Neural cell (in vitro differentiated cells): ENCODE measurements around the gene CDKN2AIPNL. TPM values are rescaled to one million over a fixed set of nuclear protein-coding genes. Genes with fewer than 3 reads are reported as not detected.

Experiments used
- H2AFZ ChIP-seq: fragments of 200-600, 300-800 bp; sonication (generic), shearing (Covaris generic); 2 replicates; pipeline ENCODE4 v1.6.0; 2014; ENCODE audit warnings: low read depth, mild to moderate bottlenecking, antibody characterized with exemption, low read length, moderate library complexity
- H3F3A ChIP-seq: fragments of 200-600 bp; shearing (Covaris generic); 2 replicates; pipeline ENCODE4 v1.6.1; 2016; ENCODE audit warnings: mild to moderate bottlenecking, moderate library complexity, mixed read lengths, antibody characterized with exemption, low read length; ENCODE audit not compliant: insufficient read depth, poor library complexity, severe bottlenecking
- H3K27ac ChIP-seq: fragments of 200-600, 300-800 bp; sonication (generic), shearing (Covaris generic); 2 replicates; pipeline ENCODE4 v1.5.1; 2014; ENCODE audit warnings: mild to moderate bottlenecking, low read length, moderate library complexity
- H3K27me3 ChIP-seq: fragments of 300-800, 200-600 bp; sonication (generic), shearing (Covaris generic); 2 replicates; pipeline ENCODE4 v1.6.0; 2014; ENCODE audit warnings: mild to moderate bottlenecking, low read depth, low read length, moderate library complexity; ENCODE audit not compliant: insufficient read depth
- H3K36me3 ChIP-seq: fragments of 300-800, 200-600 bp; sonication (generic), shearing (Covaris generic); 2 replicates; pipeline ENCODE4 v1.5.1; 2014; ENCODE audit warnings: mild to moderate bottlenecking, antibody characterized with exemption, low read length, moderate library complexity; ENCODE audit not compliant: insufficient read depth
- H3K4me2 ChIP-seq: fragments of 300-800, 200-600 bp; sonication (generic), shearing (Covaris generic); 2 replicates; pipeline ENCODE4 v1.6.0; 2014; ENCODE audit warnings: mild to moderate bottlenecking, low read length
- H3K4me3 ChIP-seq: fragments of 300-800, 200-600 bp; sonication (generic), shearing (Covaris generic); 2 replicates; pipeline ENCODE4 v1.5.1; 2014; ENCODE audit warnings: mild to moderate bottlenecking, low read length, moderate library complexity
- H3K79me2 ChIP-seq: fragments of 200-600 bp; shearing (Covaris generic); replicated peaks from 2 replicates; pipeline ENCODE4 v1.6.0; 2014; ENCODE audit warnings: mild to moderate bottlenecking, low read length, moderate library complexity; ENCODE audit not compliant: insufficient read depth
- H3K9ac ChIP-seq: fragments of 300-800, 200-600 bp; sonication (generic), shearing (Covaris generic); 2 replicates; pipeline ENCODE4 v1.6.1; 2016; ENCODE audit warnings: mild to moderate bottlenecking, low read length, mixed read lengths
- H3K9me2 ChIP-seq: fragments of 200-600 bp; shearing (Covaris generic); 2 replicates; pipeline ENCODE4 v1.6.1; 2016; ENCODE audit warnings: mild to moderate bottlenecking, low read length, mixed read lengths; ENCODE audit not compliant: insufficient read depth
- H3K9me3 ChIP-seq: fragments of 200-600, 300-800 bp; sonication (generic), shearing (Covaris generic); 2 replicates; pipeline ENCODE4 v1.6.1; 2016; ENCODE audit warnings: mild to moderate bottlenecking, mixed run types, low read length, moderate library complexity, mixed read lengths
- H4K20me1 ChIP-seq: fragments of 200-600 bp; shearing (Covaris generic); 2 replicates; pipeline ENCODE4 v1.6.1; 2016; ENCODE audit warnings: mild to moderate bottlenecking, mixed run types; ENCODE audit not compliant: insufficient read depth
- EP300 ChIP-seq: fragments of 450-650 bp; conservative IDR thresholded peaks from 2 replicates; pipeline ENCODE4 v1.6.1; 2014; ENCODE audit warnings: antibody characterized with exemption, mild to moderate bottlenecking, moderate library complexity; ENCODE audit not compliant: poor library complexity, severe bottlenecking
- EZH2 ChIP-seq: fragments of 200-600, 300-800 bp; shearing (Covaris generic), sonication (generic); IDR thresholded peaks from 2 replicates; pipeline ENCODE4 v1.6.1; 2014; ENCODE audit warnings: antibody characterized with exemption, low read length, borderline replicate concordance, mild to moderate bottlenecking; ENCODE audit not compliant: insufficient read depth, poor library complexity, severe bottlenecking
- MXI1 ChIP-seq: fragments of 450-650 bp; conservative IDR thresholded peaks from 2 replicates; pipeline ENCODE4 v1.6.1; 2014; ENCODE audit warnings: antibody characterized with exemption, mild to moderate bottlenecking; ENCODE audit not compliant: poor library complexity, severe bottlenecking
- POLR2AphosphoS5 ChIP-seq: IDR thresholded peaks from 2 replicates; pipeline ENCODE4 v1.6.1; 2012
- RAD21 ChIP-seq: fragments of 450-650 bp; conservative IDR thresholded peaks from 2 replicates; pipeline ENCODE4 v1.6.1; 2014; ENCODE audit warnings: antibody characterized with exemption, mild to moderate bottlenecking, moderate library complexity
- SMC3 ChIP-seq: fragments of 450-650 bp; conservative IDR thresholded peaks from 2 replicates; pipeline ENCODE4 v1.6.1; 2014; ENCODE audit warnings: antibody characterized with exemption, mild to moderate bottlenecking, moderate library complexity; ENCODE audit not compliant: poor library complexity
- TAF1 ChIP-seq: IDR thresholded peaks from 2 replicates; pipeline ENCODE4 v1.6.1; 2012; ENCODE audit warnings: low read depth
- polyA plus RNA-seq: library from polyadenylated mRNA; depleted of rRNA; stranded (reverse); fragments of >200 nt; gene quantifications from 2 replicates; pipeline ENCODE4 v1.2.3, GENCODE V29; 2014
- TF ChIP-seq, protein P1 (sequence below): fragments of 450-650 bp; IDR thresholded peaks from 2 replicates; pipeline ENCODE4 v1.5.1; 2014; ENCODE audit warnings: antibody characterized with exemption, mild to moderate bottlenecking, moderate library complexity; ENCODE audit not compliant: poor library complexity, severe bottlenecking
- TF ChIP-seq, protein P2 (sequence below): IDR thresholded peaks from 2 replicates; pipeline ENCODE4 v1.6.1; 2012; ENCODE audit warnings: borderline replicate concordance

Gene CDKN2AIPNL
- polyA plus RNA-seq, 1 donor from 2014 or later, result 78.4 TPM

DNA sequence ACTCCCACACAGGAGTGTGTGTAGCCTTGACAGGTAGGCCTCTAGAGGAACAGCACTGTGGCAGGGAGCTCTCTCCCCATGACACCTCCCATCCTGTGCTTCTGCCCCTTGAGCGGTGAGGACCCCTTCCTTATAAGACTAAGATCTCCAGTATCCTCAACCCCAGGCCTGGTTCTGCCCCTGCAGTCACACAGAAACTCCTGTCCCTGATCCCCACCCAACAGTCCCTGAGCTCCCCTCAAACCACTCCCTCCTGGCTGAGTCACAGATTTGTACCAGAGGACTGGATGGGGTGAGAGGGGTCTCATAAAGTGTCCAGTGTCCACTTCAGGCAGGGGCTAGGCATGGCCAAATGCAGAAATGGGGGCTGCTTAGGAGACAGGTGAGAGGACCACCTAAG, 47.8 kb upstream of the CDKN2AIPNL start:
- Histone ChIP-seq H3K9me3 (no peaks in the 10 kb centered on the region), H3K9me2 (no peaks in the 10 kb centered on the region), H3K27ac (no peak overlapping the region), H4K20me1 (no peaks in the 10 kb centered on the region), H3K79me2 (no peaks in the 10 kb centered on the region), H3K9ac (no peak overlapping the region), H2AFZ (no peak overlapping the region), H3K4me3 (no peak overlapping the region), H3K4me2 (no peak overlapping the region), H3F3A (no peaks in the 10 kb centered on the region), H3K36me3 (no peaks in the 10 kb centered on the region), H3K27me3 (no peaks in the 10 kb centered on the region)
- no peak for TF ChIP-seq POLR2AphosphoS5
- TF ChIP-seq MXI1, result no peak
- TF ChIP-seq EP300, result no peak
- TF ChIP-seq, protein P1, sequence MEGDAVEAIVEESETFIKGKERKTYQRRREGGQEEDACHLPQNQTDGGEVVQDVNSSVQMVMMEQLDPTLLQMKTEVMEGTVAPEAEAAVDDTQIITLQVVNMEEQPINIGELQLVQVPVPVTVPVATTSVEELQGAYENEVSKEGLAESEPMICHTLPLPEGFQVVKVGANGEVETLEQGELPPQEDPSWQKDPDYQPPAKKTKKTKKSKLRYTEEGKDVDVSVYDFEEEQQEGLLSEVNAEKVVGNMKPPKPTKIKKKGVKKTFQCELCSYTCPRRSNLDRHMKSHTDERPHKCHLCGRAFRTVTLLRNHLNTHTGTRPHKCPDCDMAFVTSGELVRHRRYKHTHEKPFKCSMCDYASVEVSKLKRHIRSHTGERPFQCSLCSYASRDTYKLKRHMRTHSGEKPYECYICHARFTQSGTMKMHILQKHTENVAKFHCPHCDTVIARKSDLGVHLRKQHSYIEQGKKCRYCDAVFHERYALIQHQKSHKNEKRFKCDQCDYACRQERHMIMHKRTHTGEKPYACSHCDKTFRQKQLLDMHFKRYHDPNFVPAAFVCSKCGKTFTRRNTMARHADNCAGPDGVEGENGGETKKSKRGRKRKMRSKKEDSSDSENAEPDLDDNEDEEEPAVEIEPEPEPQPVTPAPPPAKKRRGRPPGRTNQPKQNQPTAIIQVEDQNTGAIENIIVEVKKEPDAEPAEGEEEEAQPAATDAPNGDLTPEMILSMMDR, result no peak
- TF ChIP-seq, protein P2, sequence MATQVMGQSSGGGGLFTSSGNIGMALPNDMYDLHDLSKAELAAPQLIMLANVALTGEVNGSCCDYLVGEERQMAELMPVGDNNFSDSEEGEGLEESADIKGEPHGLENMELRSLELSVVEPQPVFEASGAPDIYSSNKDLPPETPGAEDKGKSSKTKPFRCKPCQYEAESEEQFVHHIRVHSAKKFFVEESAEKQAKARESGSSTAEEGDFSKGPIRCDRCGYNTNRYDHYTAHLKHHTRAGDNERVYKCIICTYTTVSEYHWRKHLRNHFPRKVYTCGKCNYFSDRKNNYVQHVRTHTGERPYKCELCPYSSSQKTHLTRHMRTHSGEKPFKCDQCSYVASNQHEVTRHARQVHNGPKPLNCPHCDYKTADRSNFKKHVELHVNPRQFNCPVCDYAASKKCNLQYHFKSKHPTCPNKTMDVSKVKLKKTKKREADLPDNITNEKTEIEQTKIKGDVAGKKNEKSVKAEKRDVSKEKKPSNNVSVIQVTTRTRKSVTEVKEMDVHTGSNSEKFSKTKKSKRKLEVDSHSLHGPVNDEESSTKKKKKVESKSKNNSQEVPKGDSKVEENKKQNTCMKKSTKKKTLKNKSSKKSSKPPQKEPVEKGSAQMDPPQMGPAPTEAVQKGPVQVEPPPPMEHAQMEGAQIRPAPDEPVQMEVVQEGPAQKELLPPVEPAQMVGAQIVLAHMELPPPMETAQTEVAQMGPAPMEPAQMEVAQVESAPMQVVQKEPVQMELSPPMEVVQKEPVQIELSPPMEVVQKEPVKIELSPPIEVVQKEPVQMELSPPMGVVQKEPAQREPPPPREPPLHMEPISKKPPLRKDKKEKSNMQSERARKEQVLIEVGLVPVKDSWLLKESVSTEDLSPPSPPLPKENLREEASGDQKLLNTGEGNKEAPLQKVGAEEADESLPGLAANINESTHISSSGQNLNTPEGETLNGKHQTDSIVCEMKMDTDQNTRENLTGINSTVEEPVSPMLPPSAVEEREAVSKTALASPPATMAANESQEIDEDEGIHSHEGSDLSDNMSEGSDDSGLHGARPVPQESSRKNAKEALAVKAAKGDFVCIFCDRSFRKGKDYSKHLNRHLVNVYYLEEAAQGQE, result no peak
- TF ChIP-seq RAD21, result no peak
- no peak for TF ChIP-seq TAF1
- no peak for TF ChIP-seq EZH2
- TF ChIP-seq SMC3, result no peak

DNA sequence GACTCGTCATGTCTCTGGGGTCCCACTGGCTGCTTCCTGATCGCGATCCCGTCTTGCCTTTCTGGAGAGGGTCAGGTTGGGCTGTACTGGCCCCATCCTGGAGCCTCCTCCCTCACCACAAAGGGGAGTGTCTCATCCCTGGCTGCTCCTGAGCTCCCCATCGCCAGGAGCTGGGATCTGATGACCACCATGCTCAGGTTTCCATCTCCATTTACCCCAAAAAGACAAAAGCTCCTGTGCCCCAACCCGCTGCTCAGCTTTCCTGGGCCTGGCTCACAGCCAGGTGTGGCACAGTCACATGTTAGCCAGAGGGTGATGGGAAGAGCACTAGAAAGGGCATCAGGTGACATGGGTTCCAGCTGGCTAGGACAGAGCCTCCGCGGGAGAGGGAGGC, 47.3 kb upstream of the CDKN2AIPNL start:
- no peak overlapping the region for H2AFZ ChIP-seq
- H3K9ac ChIP-seq, result no peak overlapping the region

More for the DNA sequence above, 47.3 kb upstream of the CDKN2AIPNL start:
- H3K36me3 ChIP-seq, result no peaks in the 10 kb centered on the region
- no peaks in the 10 kb centered on the region for H3K27me3 ChIP-seq
- H4K20me1 ChIP-seq, result no peaks in the 10 kb centered on the region
- H3K27ac ChIP-seq, result no peak overlapping the region
- H3K4me3 ChIP-seq, result no peak overlapping the region
- TF ChIP-seq, protein P1, result no peak
- TF ChIP-seq EZH2 (no peak), MXI1 (no peak), EP300 (no peak), SMC3 (no peak), POLR2AphosphoS5 (no peak), RAD21 (no peak), TAF1 (no peak)
- TF ChIP-seq, protein P2, result no peak
- H3K79me2 ChIP-seq, result no peaks in the 10 kb centered on the region
- no peaks in the 10 kb centered on the region for H3F3A ChIP-seq
- H3K4me2 ChIP-seq, result no peak overlapping the region
- no peaks in the 10 kb centered on the region for H3K9me2 ChIP-seq
- H3K9me3 ChIP-seq, result no peaks in the 10 kb centered on the region
